Activated naive CD8-positive, alpha-beta T cell (primary cell): ENCODE data around the gene IPCEF1.
"Not testable (repeated sequence)": the region's sequence is repeated elsewhere in the genome, so short reads cannot be mapped to it uniquely, and the experiment has no call there.

Source experiments
- H3K27ac Mint-ChIP-seq: one replicate; pipeline ENCODE4 v1.8.0; 2021; ENCODE audit warnings: mixed read lengths
- H3K27me3 Mint-ChIP-seq: one replicate; pipeline ENCODE4 v1.8.0; 2021; ENCODE audit warnings: mixed read lengths
- H3K36me3 Mint-ChIP-seq: one replicate; pipeline ENCODE4 v1.8.0; 2021; ENCODE audit warnings: mixed read lengths
- H3K4me1 Mint-ChIP-seq: one replicate; pipeline ENCODE4 v1.8.0; 2021; ENCODE audit warnings: low read depth, mixed read lengths
- H3K4me3 Mint-ChIP-seq: one replicate; pipeline ENCODE4 v1.8.0; 2021; ENCODE audit warnings: mild to moderate bottlenecking, mixed read lengths
- H3K9me3 Mint-ChIP-seq: one replicate; pipeline ENCODE4 v1.8.0; 2021; ENCODE audit warnings: low read depth, mixed read lengths

The IPCEF1 gene

DNA sequence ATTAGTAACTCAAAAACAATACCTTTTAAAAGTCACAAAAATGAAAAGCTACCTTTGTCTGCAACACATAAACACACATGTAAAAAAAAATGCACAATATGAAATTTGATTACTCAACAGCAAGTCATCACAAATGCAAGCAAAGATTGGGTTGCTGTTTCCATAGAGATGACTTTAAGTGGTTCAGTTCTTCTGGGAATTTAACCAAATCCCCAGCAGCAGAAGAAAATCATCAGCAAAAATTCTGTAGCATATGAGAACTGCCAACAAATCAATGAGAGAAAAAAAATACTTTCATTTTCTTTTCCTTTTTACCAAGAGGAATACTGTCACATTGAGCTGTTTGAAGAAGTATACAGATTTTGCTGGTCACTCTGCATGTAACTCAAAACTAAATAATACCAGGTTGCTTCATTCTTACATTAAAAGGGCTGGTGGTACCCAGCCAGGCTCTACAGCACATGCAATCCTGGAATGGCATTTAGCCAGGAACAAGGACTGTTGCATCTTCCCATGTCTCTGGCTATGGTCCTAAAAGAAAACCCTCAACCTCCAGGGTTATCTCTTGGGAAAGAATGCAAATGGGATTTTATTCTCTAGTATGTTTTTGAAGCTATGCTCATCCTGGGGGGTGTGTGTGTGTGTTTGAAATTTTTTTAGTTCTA, 159.3 kb downstream of the IPCEF1 start:
- no peaks in the 10 kb centered on the region for H3K9me3 Mint-ChIP-seq
- no peak overlapping the region for H3K27ac Mint-ChIP-seq
- no peaks in the 10 kb centered on the region for H3K27me3 Mint-ChIP-seq
- H3K36me3 Mint-ChIP-seq: peaks cover 37% of the 10 kb centered on the region
- H3K4me1 Mint-ChIP-seq: peaks cover 71% of the 10 kb centered on the region
- H3K4me3 Mint-ChIP-seq: no peak overlapping the region

DNA sequence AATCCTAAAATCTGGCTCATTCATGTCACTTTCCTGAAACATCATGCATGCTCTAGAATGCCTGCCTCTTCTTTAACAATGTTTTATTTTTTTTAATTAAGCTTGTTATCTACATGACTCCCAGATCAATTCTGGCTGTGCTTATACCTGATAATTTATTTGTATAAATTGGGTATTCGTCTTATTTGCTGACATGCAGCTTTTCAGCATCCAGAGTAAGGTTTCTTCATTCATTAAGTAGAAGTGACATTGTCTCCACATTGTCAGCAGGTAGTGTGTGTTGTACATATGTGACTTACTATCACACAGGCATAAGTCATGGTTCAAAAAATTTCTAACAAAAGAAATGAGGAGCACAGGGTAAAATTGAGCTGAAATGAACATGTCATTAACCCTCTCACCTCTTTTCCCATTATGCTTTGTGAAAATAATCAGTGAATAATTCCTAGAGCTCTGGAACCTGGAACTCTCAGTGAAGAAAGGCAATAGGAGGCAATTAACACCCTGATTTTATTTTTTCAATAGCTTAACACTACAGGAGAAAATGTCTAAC, 160.2 kb downstream of the IPCEF1 start:
- no peaks in the 10 kb centered on the region for H3K9me3 Mint-ChIP-seq
- H3K27me3 Mint-ChIP-seq: no peaks in the 10 kb centered on the region
- H3K27ac Mint-ChIP-seq: peak overlapping the region; percentile 16
- H3K4me1 Mint-ChIP-seq: peaks cover 65% of the 10 kb centered on the region
- peaks cover 33% of the 10 kb centered on the region for H3K36me3 Mint-ChIP-seq
- no peak overlapping the region for H3K4me3 Mint-ChIP-seq

DNA sequence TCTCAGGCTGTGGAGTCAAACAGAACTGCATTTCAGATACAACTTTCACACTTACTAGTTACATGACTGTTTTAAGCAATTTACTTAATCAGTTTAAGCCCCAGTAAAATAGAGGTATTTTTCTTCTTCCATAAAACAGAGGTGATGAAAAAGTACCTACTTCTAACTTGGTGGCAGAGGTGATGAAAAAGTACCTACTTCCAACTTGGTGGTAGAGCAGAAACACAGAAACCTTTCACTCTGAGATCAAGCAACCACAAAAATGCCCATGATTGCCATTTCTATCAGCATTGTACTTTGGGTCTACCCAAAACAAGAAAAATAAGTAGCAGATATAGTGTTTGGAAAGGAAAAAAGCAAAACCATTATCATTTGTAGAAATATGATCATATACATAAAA, 168.9 kb downstream of the IPCEF1 start:
- H3K27ac Mint-ChIP-seq: peak overlapping the region; percentile 47
- H3K9me3 Mint-ChIP-seq: no peaks in the 10 kb centered on the region
- H3K4me1 Mint-ChIP-seq: peaks cover 50% of the 10 kb centered on the region

DNA sequence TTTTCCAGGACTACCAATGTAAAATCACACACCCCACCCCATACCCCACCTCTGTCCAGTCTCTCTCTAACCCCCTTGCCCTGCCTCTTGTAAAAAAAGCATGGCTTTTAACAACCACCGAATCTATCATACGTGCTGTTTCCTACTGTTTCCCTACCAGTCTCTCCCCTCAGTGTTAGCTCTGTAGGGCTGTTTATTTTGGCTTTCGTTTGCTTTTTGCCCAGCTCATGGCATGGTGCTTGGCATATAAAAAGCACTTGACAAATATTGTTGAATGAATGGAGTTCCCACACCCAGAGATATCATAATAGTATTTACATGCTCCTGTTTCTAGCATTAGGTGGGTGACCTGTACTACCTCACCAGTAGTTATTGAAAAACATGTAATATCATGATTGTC, 169.4 kb downstream of the IPCEF1 start:
- H3K27me3 Mint-ChIP-seq: no peaks in the 10 kb centered on the region
- peaks cover 35% of the 10 kb centered on the region for H3K36me3 Mint-ChIP-seq
- H3K4me1 Mint-ChIP-seq: peaks cover 47% of the 10 kb centered on the region
- H3K4me3 Mint-ChIP-seq: no peak overlapping the region
- H3K9me3 Mint-ChIP-seq: no peaks in the 10 kb centered on the region
- peak overlapping the region; percentile 76 for H3K27ac Mint-ChIP-seq

More for the DNA sequence above, 168.9 kb downstream of the IPCEF1 start:
- Mint-ChIP-seq H3K27me3 (no peaks in the 10 kb centered on the region), H3K36me3 (peaks cover 38% of the 10 kb centered on the region), H3K4me3 (no peak overlapping the region)

DNA sequence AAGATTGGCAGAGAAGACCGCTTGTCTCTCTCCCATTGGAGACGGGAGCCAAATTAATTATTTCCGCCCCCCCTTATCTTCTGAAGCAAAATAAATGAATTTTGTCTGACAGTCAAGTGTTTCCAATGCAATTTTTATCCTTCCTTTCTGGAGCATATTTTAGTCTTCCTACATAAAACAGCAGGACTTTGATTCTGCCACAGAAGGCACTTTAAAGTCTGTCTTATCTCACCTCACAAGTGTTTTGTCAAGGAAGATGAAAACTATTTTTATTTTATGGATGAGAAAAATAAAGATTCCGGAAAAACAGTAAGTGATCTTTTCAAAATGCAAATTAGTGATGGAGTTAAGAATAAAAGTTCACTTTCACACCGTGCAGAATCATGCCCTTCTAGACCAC, 177.2 kb downstream of the IPCEF1 start:
- peaks cover 31% of the 10 kb centered on the region for H3K36me3 Mint-ChIP-seq
- H3K9me3 Mint-ChIP-seq: peaks cover 5% of the 10 kb centered on the region
- H3K4me1 Mint-ChIP-seq: peaks cover 61% of the 10 kb centered on the region
- H3K4me3 Mint-ChIP-seq: no peak overlapping the region
- peak overlapping the region; percentile 72 for H3K27ac Mint-ChIP-seq
- H3K27me3 Mint-ChIP-seq: no peaks in the 10 kb centered on the region

DNA sequence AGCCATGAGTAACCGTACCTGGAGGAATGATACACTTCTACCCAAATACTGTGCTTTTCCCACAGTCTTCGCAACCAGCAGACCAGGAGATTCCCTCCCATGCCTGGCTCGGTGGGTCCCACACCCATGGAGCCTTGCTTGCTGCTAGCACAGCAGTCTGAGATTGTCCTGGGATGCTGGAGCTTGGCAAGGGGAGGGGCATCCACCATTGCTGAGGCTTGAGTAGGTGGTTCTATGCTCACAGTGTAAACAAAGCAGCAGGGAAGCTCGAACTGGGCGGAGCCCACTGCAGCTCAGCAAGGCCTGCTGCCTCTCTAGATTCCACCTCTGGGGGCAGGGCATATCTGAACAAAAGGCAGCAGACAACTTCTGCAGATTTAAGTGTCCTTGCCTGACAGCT, 184.2 kb downstream of the IPCEF1 start:
- Mint-ChIP-seq H3K4me1 (peaks cover 88% of the 10 kb centered on the region), H3K4me3 (peak overlapping the region; percentile 6), H3K27ac (peak overlapping the region; percentile 69), H3K36me3 (peaks cover 44% of the 10 kb centered on the region)
- not testable (repeated sequence) for H3K9me3 Mint-ChIP-seq, H3K27me3 Mint-ChIP-seq

GRCh38 chr6:154170106-154170505, 186.5 kb downstream of the IPCEF1 start:
- H3K27me3 Mint-ChIP-seq: no peaks in the 10 kb centered on the region
- H3K36me3 Mint-ChIP-seq: peaks cover 48% of the 10 kb centered on the region
- H3K4me1 Mint-ChIP-seq: peaks cover 89% of the 10 kb centered on the region
- peak overlapping the region; percentile 59 for H3K27ac Mint-ChIP-seq
- H3K4me3 Mint-ChIP-seq: no peak overlapping the region
- no peaks in the 10 kb centered on the region for H3K9me3 Mint-ChIP-seq

GRCh38 chr6:154169193-154169847, 187.3 kb downstream of the IPCEF1 start:
- Mint-ChIP-seq H3K4me3 (no peak overlapping the region), H3K27me3 (no peaks in the 10 kb centered on the region), H3K36me3 (peaks cover 50% of the 10 kb centered on the region), H3K27ac (peak overlapping the region; percentile 86), H3K9me3 (no peaks in the 10 kb centered on the region), H3K4me1 (peaks cover 86% of the 10 kb centered on the region)

DNA sequence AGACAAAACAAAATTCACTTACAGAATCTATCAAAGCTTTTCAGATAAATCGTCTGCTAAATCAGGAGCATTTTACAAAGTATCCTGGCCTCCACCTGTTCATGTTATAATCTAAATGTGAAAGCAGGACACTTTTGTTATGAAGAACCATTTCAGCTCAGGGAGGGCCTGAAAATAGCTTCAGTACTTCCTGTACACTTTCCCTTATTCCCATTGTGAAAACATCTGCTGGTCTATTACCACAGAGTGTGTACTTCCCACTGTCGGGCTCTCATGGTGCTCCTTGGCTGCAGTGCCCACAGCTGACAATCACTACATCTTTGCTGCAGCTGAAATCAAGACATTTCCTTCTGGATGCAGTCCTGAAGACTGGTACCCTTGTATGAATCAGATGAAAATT, 189.5 kb downstream of the IPCEF1 start:
- no peak overlapping the region for H3K4me3 Mint-ChIP-seq
- no peaks in the 10 kb centered on the region for H3K9me3 Mint-ChIP-seq
- H3K36me3 Mint-ChIP-seq: peaks cover 38% of the 10 kb centered on the region
- peak overlapping the region; percentile 69 for H3K27ac Mint-ChIP-seq
- H3K4me1 Mint-ChIP-seq: peaks cover 66% of the 10 kb centered on the region
- H3K27me3 Mint-ChIP-seq: no peaks in the 10 kb centered on the region

DNA sequence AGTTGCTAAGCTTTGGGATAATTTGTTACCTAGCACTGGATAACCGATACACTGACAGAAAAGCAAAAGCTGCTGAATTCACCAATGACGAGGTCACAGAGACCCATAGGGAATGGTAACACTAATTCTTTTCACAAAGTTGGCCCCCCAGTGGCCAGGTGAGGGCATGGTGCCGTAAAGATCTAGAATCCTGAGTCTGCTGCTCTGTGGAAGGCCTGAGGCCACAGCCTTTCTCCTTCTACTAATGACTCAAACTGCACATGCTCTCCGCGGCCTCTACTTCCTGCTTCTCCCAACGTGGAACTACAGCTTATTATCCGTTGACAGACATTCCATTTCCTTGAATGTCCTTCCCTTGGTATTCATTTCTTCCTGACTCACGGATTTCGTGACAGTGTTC, 190.5 kb downstream of the IPCEF1 start:
- Mint-ChIP-seq H3K4me1 (peaks cover 57% of the 10 kb centered on the region), H3K27me3 (no peaks in the 10 kb centered on the region), H3K27ac (peak overlapping the region; percentile 87), H3K4me3 (no peak overlapping the region), H3K9me3 (no peaks in the 10 kb centered on the region), H3K36me3 (peaks cover 34% of the 10 kb centered on the region)

- Mint-ChIP-seq H3K36me3 (peaks cover 36% of the 10 kb centered on the region), H3K4me3 (no peak overlapping the region), H3K9me3 (no peaks in the 10 kb centered on the region), H3K27me3 (no peaks in the 10 kb centered on the region), H3K27ac (peak overlapping the region; percentile 87), H3K4me1 (peaks cover 56% of the 10 kb centered on the region)
These were observed 191.1 kb downstream of the IPCEF1 start for GRCh38 chr6:154165478-154165877.

- peaks cover 49% of the 10 kb centered on the region for H3K4me1 Mint-ChIP-seq
- peak overlapping the region; percentile 89 for H3K27ac Mint-ChIP-seq
- H3K4me3 Mint-ChIP-seq: peak overlapping the region; percentile 1
- no peaks in the 10 kb centered on the region for H3K27me3 Mint-ChIP-seq
- H3K36me3 Mint-ChIP-seq: peaks cover 30% of the 10 kb centered on the region
- H3K9me3 Mint-ChIP-seq: no peaks in the 10 kb centered on the region
These were observed 192.2 kb downstream of the IPCEF1 start for GRCh38 chr6:154164397-154164796.

GRCh38 chr6:154161689-154162088, 194.9 kb downstream of the IPCEF1 start:
- peaks cover 57% of the 10 kb centered on the region for H3K4me1 Mint-ChIP-seq
- H3K9me3 Mint-ChIP-seq: no peaks in the 10 kb centered on the region
- no peak overlapping the region for H3K4me3 Mint-ChIP-seq
- peaks cover 22% of the 10 kb centered on the region for H3K36me3 Mint-ChIP-seq
- H3K27me3 Mint-ChIP-seq: no peaks in the 10 kb centered on the region
- no peak overlapping the region for H3K27ac Mint-ChIP-seq

DNA sequence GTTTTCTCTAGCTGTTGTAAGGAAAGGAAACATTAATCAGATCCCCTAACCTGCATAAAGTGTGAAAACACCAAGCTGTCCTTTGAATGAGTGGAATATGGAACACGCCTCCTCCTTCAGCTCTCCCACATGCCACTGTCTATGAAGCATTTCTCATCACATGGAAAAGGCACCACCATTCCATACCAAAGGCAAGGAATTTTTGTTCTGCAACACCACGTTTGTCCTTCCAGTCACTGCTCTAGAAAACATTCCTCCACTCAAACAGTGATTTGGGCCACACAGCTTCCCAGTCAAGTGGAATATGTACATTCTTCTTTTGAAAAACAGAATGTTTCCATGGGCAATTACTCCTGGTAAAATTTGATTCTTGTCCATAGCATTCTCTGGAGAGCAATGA, 197.5 kb downstream of the IPCEF1 start:
- peak overlapping the region; percentile 46 for H3K27ac Mint-ChIP-seq
- H3K9me3 Mint-ChIP-seq: no peaks in the 10 kb centered on the region
- peaks cover 56% of the 10 kb centered on the region for H3K4me1 Mint-ChIP-seq
- peaks cover 9% of the 10 kb centered on the region for H3K36me3 Mint-ChIP-seq
- H3K4me3 Mint-ChIP-seq: no peak overlapping the region
- H3K27me3 Mint-ChIP-seq: no peaks in the 10 kb centered on the region

GRCh38 chr6:154157706-154158105, 198.9 kb downstream of the IPCEF1 start:
- peak overlapping the region; percentile 59 for H3K4me3 Mint-ChIP-seq
- peak overlapping the region; percentile 93 for H3K27ac Mint-ChIP-seq
- H3K9me3 Mint-ChIP-seq: no peaks in the 10 kb centered on the region
- no peaks in the 10 kb centered on the region for H3K27me3 Mint-ChIP-seq
- H3K4me1 Mint-ChIP-seq: peaks cover 58% of the 10 kb centered on the region
- peaks cover 9% of the 10 kb centered on the region for H3K36me3 Mint-ChIP-seq
